HG03469 (cell line): ENCODE results near the gene MMD2.
A peak's percentile ranks its signal among the peaks of the same experiment; 100 is the strongest.

ENCODE experiments used
- ATAC-seq: cut with Tn5 transposase; IDR thresholded peaks from one replicate; pipeline ENCODE4 v1.9.1; 2021; ENCODE audit warnings: mild to moderate bottlenecking, moderate library complexity, moderate number of reproducible peaks; ENCODE audit not compliant: unreplicated experiment

MMD2 gene

GRCh38 chr7:4959306-4959705, 319 bp upstream of the MMD2 start:
- ATAC-seq: no peak

GRCh38 chr7:4957847-4958476, 1.0 kb downstream of the MMD2 start:
- ATAC-seq: no peak

- peak; percentile 62 for ATAC-seq
These were observed 6.9 kb downstream of the MMD2 start for GRCh38 chr7:4951903-4952636.

- no peak for ATAC-seq
These were observed 7.7 kb downstream of the MMD2 start for GRCh38 chr7:4951304-4951703.

- no peak for ATAC-seq
These were observed 10.6 kb downstream of the MMD2 start for GRCh38 chr7:4948402-4948801.

GRCh38 chr7:4945949-4946348, 13.0 kb downstream of the MMD2 start:
- ATAC-seq: no peak

- ATAC-seq: no peak
These were observed 14.0 kb downstream of the MMD2 start for GRCh38 chr7:4944939-4945338.

GRCh38 chr7:4943297-4943696, 15.7 kb downstream of the MMD2 start:
- ATAC-seq: no peak

GRCh38 chr7:4939971-4940728, 18.8 kb downstream of the MMD2 start:
- no peak for ATAC-seq

- no peak for ATAC-seq
These were observed 21.6 kb downstream of the MMD2 start for GRCh38 chr7:4937411-4937810.

- no peak for ATAC-seq
These were observed 24.5 kb downstream of the MMD2 start for GRCh38 chr7:4934419-4935025.

- ATAC-seq: no peak
These were observed 27.0 kb downstream of the MMD2 start for GRCh38 chr7:4931943-4932342.

- no peak for ATAC-seq
These were observed 30.0 kb downstream of the MMD2 start for GRCh38 chr7:4929005-4929404.

- no peak for ATAC-seq
These were observed 30.5 kb downstream of the MMD2 start for GRCh38 chr7:4928445-4928844.

- ATAC-seq: no peak
These were observed 38.8 kb downstream of the MMD2 start for GRCh38 chr7:4919969-4920766.

- no peak for ATAC-seq
These were observed 42.9 kb downstream of the MMD2 start for GRCh38 chr7:4916113-4916512.

GRCh38 chr7:4911111-4911828, 47.7 kb downstream of the MMD2 start:
- no peak for ATAC-seq

- no peak for ATAC-seq
These were observed 52.3 kb downstream of the MMD2 start for GRCh38 chr7:4906682-4907081.

GRCh38 chr7:4905171-4905570, 53.8 kb downstream of the MMD2 start:
- ATAC-seq: no peak

- no peak for ATAC-seq
These were observed 54.6 kb downstream of the MMD2 start for GRCh38 chr7:4904346-4904745.
